ENCODE measurements around the gene TRIO.

- TF ChIP-seq MAX (IDR thresholded peaks at IDR 0.05; ENCODE audit: insufficient read depth, insufficient read length), result no peak
- TF ChIP-seq CTCF (IDR thresholded peaks at IDR 0.05; ENCODE audit: extremely low read depth in 1 of 2, insufficient read depth in 1 of 2, low read depth in 1 of 2, low read length in 2 of 2), result no peak
- TF ChIP-seq JUN (IDR thresholded peaks at IDR 0.05; ENCODE audit: borderline replicate concordance, insufficient read depth, insufficient read length, low read depth), result no peak
- no peak for TF ChIP-seq POLR2A (IDR thresholded peaks at IDR 0.05; ENCODE audit: low read depth, low read length)
- no peak for TF ChIP-seq EZH2 (IDR thresholded peaks at IDR 0.05; ENCODE audit: borderline replicate concordance, low read depth, low read length, severe bottlenecking)
Measured at GRCh38 chr5:14443671-14444093, 300.5 kb downstream of the TRIO start.
